Measurements from ENCODE around the gene SPRR5. TPM values are rescaled to one million over a fixed set of nuclear protein-coding genes. Genes with fewer than 3 reads are reported as not detected.

The SPRR5 gene
- total RNA-seq, 1 experiment from 2014 or later: not detected

DNA sequence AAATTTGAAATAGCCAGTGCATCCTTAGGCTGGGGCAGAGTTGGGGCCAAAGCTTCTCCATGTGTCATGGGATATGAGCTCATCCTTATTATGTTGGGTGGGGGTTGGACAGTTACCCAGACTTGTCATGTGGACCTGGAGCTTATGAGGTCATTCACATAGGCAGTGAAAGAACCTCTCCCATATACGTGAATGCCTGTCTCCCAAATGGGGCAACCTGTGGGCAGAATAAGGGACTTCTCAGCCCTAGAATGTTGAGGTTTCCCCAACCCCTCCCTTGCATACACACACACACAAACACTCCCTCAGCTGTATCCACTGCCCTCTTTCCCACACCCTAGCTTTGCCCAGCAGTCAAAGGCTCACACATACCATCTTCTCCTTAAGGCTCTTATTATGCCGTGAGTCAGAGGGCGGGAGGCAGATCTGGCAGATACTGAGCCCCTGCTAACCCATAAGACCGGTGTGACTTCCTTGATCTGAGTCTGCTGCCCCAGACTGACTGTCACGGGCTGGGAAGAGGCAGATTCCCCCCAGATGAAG is 40.9 kb upstream of the SPRR5 start:
- peak overlapping the region; percentile 72 for H3K27ac ChIP-seq
- 0 out of 2 replicates have a peak overlapping the region, but pooled peaks have one; percentile 57 for H2AFZ ChIP-seq
- H3K9me2 ChIP-seq (ENCODE audit: insufficient read depth): no peaks in the 10 kb centered on the region
- ChIA-PET CTCF (interaction anchor here (1.2 kb wide), 1 partner anchor 287 kb away, joined by 4 read pairs; no protein-coding TSS in a partner anchor), POLR2A (ENCODE audit: unreplicated experiment) (interaction anchor here (0.5 kb wide), 1 partner anchor 55 kb away, joined by 3 read pairs; no protein-coding TSS in a partner anchor)
- BruUV-seq (replicated peaks): no TSS peak
- H3K4me3 ChIP-seq: no peak overlapping the region
- no peak for TF ChIP-seq EZH2 (IDR thresholded peaks at IDR 0.05; ENCODE audit: low read depth)
- TF ChIP-seq, protein P1, sequence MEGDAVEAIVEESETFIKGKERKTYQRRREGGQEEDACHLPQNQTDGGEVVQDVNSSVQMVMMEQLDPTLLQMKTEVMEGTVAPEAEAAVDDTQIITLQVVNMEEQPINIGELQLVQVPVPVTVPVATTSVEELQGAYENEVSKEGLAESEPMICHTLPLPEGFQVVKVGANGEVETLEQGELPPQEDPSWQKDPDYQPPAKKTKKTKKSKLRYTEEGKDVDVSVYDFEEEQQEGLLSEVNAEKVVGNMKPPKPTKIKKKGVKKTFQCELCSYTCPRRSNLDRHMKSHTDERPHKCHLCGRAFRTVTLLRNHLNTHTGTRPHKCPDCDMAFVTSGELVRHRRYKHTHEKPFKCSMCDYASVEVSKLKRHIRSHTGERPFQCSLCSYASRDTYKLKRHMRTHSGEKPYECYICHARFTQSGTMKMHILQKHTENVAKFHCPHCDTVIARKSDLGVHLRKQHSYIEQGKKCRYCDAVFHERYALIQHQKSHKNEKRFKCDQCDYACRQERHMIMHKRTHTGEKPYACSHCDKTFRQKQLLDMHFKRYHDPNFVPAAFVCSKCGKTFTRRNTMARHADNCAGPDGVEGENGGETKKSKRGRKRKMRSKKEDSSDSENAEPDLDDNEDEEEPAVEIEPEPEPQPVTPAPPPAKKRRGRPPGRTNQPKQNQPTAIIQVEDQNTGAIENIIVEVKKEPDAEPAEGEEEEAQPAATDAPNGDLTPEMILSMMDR (conservative IDR thresholded peaks at IDR 0.05): no peak
- H3K4me1 ChIP-seq (replicated peaks; ENCODE audit: insufficient read depth): peaks cover 44% of the 10 kb centered on the region
- H3F3A ChIP-seq (ENCODE audit: insufficient read depth, low read depth): peaks cover 22% of the 10 kb centered on the region
- H3K4me2 ChIP-seq: peak overlapping the region; percentile 40
- no peaks in the 10 kb centered on the region for H3K27me3 ChIP-seq (ENCODE audit: insufficient read depth, low read depth)
- H3K36me3 ChIP-seq (ENCODE audit: low read depth): no peaks in the 10 kb centered on the region
- H4K20me1 ChIP-seq (ENCODE audit: insufficient read depth): no peaks in the 10 kb centered on the region
- H3K9me3 ChIP-seq (ENCODE audit: insufficient read depth, low read depth): no peaks in the 10 kb centered on the region
- H3K79me2 ChIP-seq (ENCODE audit: low read depth): no peaks in the 10 kb centered on the region
- intact Hi-C loops (cut with micrococcal nuclease; ENCODE audit: unreplicated experiment): loop anchor here (1.0 to 10.0 kb wide), 4 partner anchors 34 to 921 kb away; partner anchors contain the start of gene SPRR1A
- DNase-seq: peak; percentile 73 to 97

- POLR2A ChIA-PET (ENCODE audit: unreplicated experiment): no interaction called here
- CTCF ChIA-PET: interaction anchor here (0.6 to 0.7 kb wide), 3 partner anchors 18 to 285 kb away, joined by 3 to 5 read pairs (median 4); no protein-coding TSS in a partner anchor
Measured at GRCh38 chr1:152907686-152908601, 39.1 kb upstream of the SPRR5 start, which contains the start of gene IVL. Gene IVL (plus strand): TSS chr1:152908546. CDS start chr1:152909798, 1,252 bp downstream.

DNA sequence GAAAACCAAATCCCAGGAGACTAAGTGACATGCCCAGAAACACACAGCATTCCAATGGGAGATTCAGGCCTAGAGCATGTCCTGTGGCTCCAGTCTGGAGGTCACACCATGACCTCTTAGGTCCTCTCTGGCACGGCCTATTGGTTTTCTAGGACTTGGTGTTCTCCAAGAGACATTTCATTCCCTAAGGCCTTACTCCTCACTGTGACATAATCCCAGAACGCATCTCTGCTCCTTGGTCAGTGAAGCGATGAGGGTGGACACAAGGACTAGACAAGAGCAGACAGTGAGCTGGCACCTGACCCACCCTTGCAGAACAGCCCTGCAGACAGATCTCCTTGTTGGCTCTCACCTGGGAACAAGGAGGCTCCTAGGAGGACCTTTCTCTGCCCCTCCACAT is 37.8 kb upstream of the SPRR5 start:
- H3K4me3 ChIP-seq: no peak overlapping the region
- ChIA-PET CTCF (no interaction called here), POLR2A (ENCODE audit: unreplicated experiment) (no interaction called here)
- H2AFZ ChIP-seq: no peak overlapping the region
- H3K79me2 ChIP-seq (ENCODE audit: low read depth): no peaks in the 10 kb centered on the region
- H3F3A ChIP-seq (ENCODE audit: insufficient read depth, low read depth): peaks cover 22% of the 10 kb centered on the region
- H3K9me3 ChIP-seq (ENCODE audit: insufficient read depth, low read depth): no peaks in the 10 kb centered on the region
- no peaks in the 10 kb centered on the region for H4K20me1 ChIP-seq (ENCODE audit: insufficient read depth)
- no peaks in the 10 kb centered on the region for H3K36me3 ChIP-seq (ENCODE audit: low read depth)
- no peak for TF ChIP-seq EZH2 (IDR thresholded peaks at IDR 0.05; ENCODE audit: low read depth)
- TF ChIP-seq, protein P1 (conservative IDR thresholded peaks at IDR 0.05): no peak
- intact Hi-C loops (cut with micrococcal nuclease; ENCODE audit: unreplicated experiment): loop anchor here (2.0 to 10.0 kb wide), 4 partner anchors 37 to 924 kb away; partner anchors contain the start of gene SPRR1A
- no peaks in the 10 kb centered on the region for H3K9me2 ChIP-seq (ENCODE audit: insufficient read depth)
- peak in 1 of 2 experiments; percentile 50 for DNase-seq
- H3K27me3 ChIP-seq (ENCODE audit: insufficient read depth, low read depth): no peaks in the 10 kb centered on the region
- H3K27ac ChIP-seq: peak overlapping the region; percentile 52; the same call in 1 of the 2 replicates
- peak overlapping the region; percentile 71 for H3K4me2 ChIP-seq
- peaks cover 44% of the 10 kb centered on the region for H3K4me1 ChIP-seq (replicated peaks; ENCODE audit: insufficient read depth)
- no TSS peak for BruUV-seq (replicated peaks)

More at GRCh38 chr1:152907686-152908601, 39.1 kb upstream of the SPRR5 start, which contains the start of gene IVL:
- peak; percentile 82 to 91 for DNase-seq
- TSS peak; percentile 33 for BruUV-seq (replicated peaks)
- H3F3A ChIP-seq (ENCODE audit: insufficient read depth, low read depth): peaks cover 22% of the 10 kb centered on the region
- peaks cover 44% of the 10 kb centered on the region for H3K4me1 ChIP-seq (replicated peaks; ENCODE audit: insufficient read depth)
- no peaks in the 10 kb centered on the region for H3K27me3 ChIP-seq (ENCODE audit: insufficient read depth, low read depth)
- no peaks in the 10 kb centered on the region for H3K9me2 ChIP-seq (ENCODE audit: insufficient read depth)
- H3K36me3 ChIP-seq (ENCODE audit: low read depth): no peaks in the 10 kb centered on the region
- H3K4me2 ChIP-seq: peak within 1 kb of the TSS; percentile 71
- intact Hi-C loops (cut with micrococcal nuclease; ENCODE audit: unreplicated experiment): loop anchor here (2.0 to 10.0 kb wide), 4 partner anchors 36 to 923 kb away; partner anchors contain the start of gene SPRR1A
- no peaks in the 10 kb centered on the region for H4K20me1 ChIP-seq (ENCODE audit: insufficient read depth)
- H2AFZ ChIP-seq: no peak within 1 kb of the TSS
- no peak within 1 kb of the TSS for H3K4me3 ChIP-seq
- no peaks in the 10 kb centered on the region for H3K79me2 ChIP-seq (ENCODE audit: low read depth)
- TF ChIP-seq EZH2 (IDR thresholded peaks at IDR 0.05; ENCODE audit: low read depth): no peak
- H3K27ac ChIP-seq: peak within 1 kb of the TSS; percentile 72
- H3K9me3 ChIP-seq (ENCODE audit: insufficient read depth, low read depth): no peaks in the 10 kb centered on the region
